Breast epithelium (tissue), 4 donors: Measurements from ENCODE around the gene PGPEP1. TPM values are rescaled to one million over a fixed set of nuclear protein-coding genes. Genes with fewer than 3 reads are reported as not detected.

Experiments
- DNase-seq, 2 donors: peaks; one replicate each; pipeline ENCODE4 v3.0.0-alpha.2; 2019; ENCODE audit warnings: low spot score in 2 of 2
- H3K27ac ChIP-seq, 2 donors: fragments of 200-600 bp; sonication (generic) in 1 of 2; one replicate each; pipeline ENCODE4 v1.5.1; 2016 to 2019; ENCODE audit warnings: mild to moderate bottlenecking in 1 of 2
- H3K27me3 ChIP-seq, 2 donors: fragments of 200-600 bp; sonication (generic) in 1 of 2; one replicate each; pipeline versions ENCODE4 v1.5.1 to v1.6.0; 2017 to 2019; ENCODE audit warnings: control low read depth in 1 of 2, mild to moderate bottlenecking in 1 of 2
- H3K36me3 ChIP-seq: fragments of 200-600 bp; one replicate; pipeline ENCODE4 v1.5.1; 2019
- H3K4me1 ChIP-seq, 2 donors: fragments of 200-600 bp; sonication (generic); one replicate each; pipeline ENCODE4 v1.5.1; 2016 to 2019; ENCODE audit warnings: control low read depth in 1 of 2
- H3K4me3 ChIP-seq, 3 donors: fragments of 200-600 bp; sonication (generic); 1 replicate in 2 of 3; 2 replicates in 1 of 3; pipeline ENCODE4 v1.5.1; 2016 to 2019; ENCODE audit warnings: mild to moderate bottlenecking in 3 of 3, moderate library complexity in 2 of 3
- H3K9me3 ChIP-seq, 2 donors: fragments of 200-600 bp; sonication (generic) in 1 of 2; one replicate each; pipeline ENCODE4 v1.5.1; 2016 to 2019; ENCODE audit warnings: control low read depth in 1 of 2
- CTCF ChIP-seq, 3 donors: fragments of 450-650 bp; IDR thresholded peaks; one replicate each; pipeline ENCODE4 v1.5.1; 2016 to 2017; ENCODE audit warnings: antibody characterized with exemption in 3 of 3, mild to moderate bottlenecking in 3 of 3, moderate library complexity in 3 of 3
- POLR2A ChIP-seq: fragments of 450-650 bp; IDR thresholded peaks from one replicate; pipeline ENCODE4 v1.6.1; 2016; ENCODE audit warnings: antibody characterized with exemption, mild to moderate bottlenecking, moderate library complexity
- POLR2AphosphoS5 ChIP-seq, 3 donors: sonication (generic); formaldehyde crosslinking; IDR thresholded peaks; one replicate each; pipeline ENCODE4 v1.6.1; 2017; ENCODE audit warnings: antibody characterized with exemption in 3 of 3
- intact Hi-C: fragments of 100-400 bp; cut with DNase I; formaldehyde crosslinking; loops from one replicate; pipeline ENCODE4 v1.15.1; 2023; ENCODE audit warnings: low total_unique reads
- total RNA-seq, 3 donors: library from RNA; depleted of rRNA; stranded (reverse); fragments of >200 nt; gene quantifications; one replicate each; pipeline ENCODE4 v1.1.0, GENCODE V29; 2016

PGPEP1 gene
- total RNA-seq, 3 donors from 2014 or later, result 22.5 to 29.2 (median 25.9) TPM

GRCh38 chr19:18406749-18407148 is 66.4 kb downstream of the PGPEP1 start:
- Histone ChIP-seq H3K9me3 (no peaks in the 10 kb centered on the region), H3K27me3 (no peaks in the 10 kb centered on the region), H3K36me3 (no peaks in the 10 kb centered on the region), H3K4me1 (no peaks in the 10 kb centered on the region), H3K27ac (no peak overlapping the region), H3K4me3 (no peak overlapping the region)
- intact Hi-C loops, result no loop called here
- no peak for TF ChIP-seq POLR2AphosphoS5 (IDR thresholded peaks at IDR 0.05)
- no peak for TF ChIP-seq POLR2A
- TF ChIP-seq CTCF (IDR thresholded peaks at IDR 0.05), result no peak
- no peak for DNase-seq

- no peaks in the 10 kb centered on the region for H3K4me1 ChIP-seq
- H3K9me3 ChIP-seq, result no peaks in the 10 kb centered on the region
- H3K36me3 ChIP-seq, result no peaks in the 10 kb centered on the region
- no peak overlapping the region for H3K4me3 ChIP-seq
- intact Hi-C loops, result no loop called here
- DNase-seq, result no peak
- H3K27me3 ChIP-seq, result no peaks in the 10 kb centered on the region
- TF ChIP-seq CTCF (IDR thresholded peaks at IDR 0.05) (peak in 1 of 3 donors; percentile 17), POLR2A (no peak)
- no peak overlapping the region for H3K27ac ChIP-seq
Observed at GRCh38 chr19:18408053-18408476, 67.7 kb downstream of the PGPEP1 start.

GRCh38 chr19:18412610-18413239 is 72.3 kb downstream of the PGPEP1 start:
- intact Hi-C loops, result loop anchor here (1.0 to 10.0 kb wide), 2 partner anchors 24 to 148 kb away; no protein-coding TSS in a partner anchor
- Histone ChIP-seq H3K4me1 (peaks cover 12 to 16% of the 10 kb centered on the region in 2 donors), H3K27ac (no peak overlapping the region), H3K27me3 (no peaks in the 10 kb centered on the region), H3K36me3 (no peaks in the 10 kb centered on the region), H3K4me3 (no peak overlapping the region), H3K9me3 (no peaks in the 10 kb centered on the region)
- DNase-seq, result no peak
- no peak for TF ChIP-seq POLR2A
- no peak for TF ChIP-seq CTCF (IDR thresholded peaks at IDR 0.05)
- TF ChIP-seq POLR2AphosphoS5 (IDR thresholded peaks at IDR 0.05), result no peak

- peak overlapping the region; percentile 16 to 96 (median 42) for H3K4me3 ChIP-seq
- H3K4me1 ChIP-seq, result peaks cover 21 to 22% of the 10 kb centered on the region in 2 donors
- no peak for DNase-seq
Observed at GRCh38 chr19:18414504-18415177, 74.2 kb downstream of the PGPEP1 start.

More at GRCh38 chr19:18414504-18415177, 74.2 kb downstream of the PGPEP1 start:
- intact Hi-C loops, result loop anchor here (10.0 kb wide), 1 partner anchor 150 kb away; no protein-coding TSS in a partner anchor
- no peaks in the 10 kb centered on the region for H3K9me3 ChIP-seq
- peak overlapping the region; percentile 91 to 92 for H3K27ac ChIP-seq
- no peaks in the 10 kb centered on the region for H3K27me3 ChIP-seq
- H3K36me3 ChIP-seq, result no peaks in the 10 kb centered on the region
- TF ChIP-seq POLR2A (no peak), POLR2AphosphoS5 (IDR thresholded peaks at IDR 0.05) (no peak), CTCF (IDR thresholded peaks at IDR 0.05) (no peak)
